ENCODE measurements around the gene BDH1. TPM values are rescaled to one million over a fixed set of nuclear protein-coding genes. Genes with fewer than 3 reads are reported as not detected.
A peak's percentile ranks its signal among the peaks of the same experiment; 100 is the strongest.
"Not testable (repeated sequence)": the region's sequence is repeated elsewhere in the genome, so short reads cannot be mapped to it uniquely, and the experiment has no call there.

The BDH1 gene
- total RNA-seq: 10 to 100 TPM; 15.5 to 22.0 TPM
- 10 to 100 TPM; 16.7 to 21.0 (median 19.3) TPM for polyA plus RNA-seq (ENCODE audit: insufficient read length in 6 of 6)
- long read RNA-seq, donor 1, partial matches to known transcripts: 0 of 4 reads
- long read RNA-seq, donor 1, other reads (novel, unspliced or antisense): 0 of 4 reads
- long read RNA-seq, donor 2, partial matches to known transcripts: 0 of 8 reads
- long read RNA-seq, donor 2, other reads (novel, unspliced or antisense): 0 of 8 reads
- long read RNA-seq, donor 3, transcript BDH1-202 (7 exons, 3,455 nt): major isoform, 5 of 6 reads
- long read RNA-seq, donor 3, partial matches to known transcripts: 0 of 6 reads
- long read RNA-seq, donor 3, other reads (novel, unspliced or antisense): 0 of 6 reads
- long read RNA-seq, donor 4, partial matches to known transcripts: 1 of 6 reads
- long read RNA-seq, donor 4, other reads (novel, unspliced or antisense): 2 of 6 reads
- long read RNA-seq, donor 5, partial matches to known transcripts: 0 of 3 reads
- long read RNA-seq, donor 5, other reads (novel, unspliced or antisense): 0 of 3 reads
- long read RNA-seq, donor 6, partial matches to known transcripts: 0 of 5 reads
- long read RNA-seq, donor 6, other reads (novel, unspliced or antisense): 0 of 5 reads
- long read RNA-seq, donor 7, partial matches to known transcripts: 0 of 2 reads
- long read RNA-seq, donor 7, other reads (novel, unspliced or antisense): 0 of 2 reads
- long read RNA-seq, donor 8, partial matches to known transcripts: 0 of 1 reads
- long read RNA-seq, donor 8, other reads (novel, unspliced or antisense): 0 of 1 reads
- long read RNA-seq, donor 9: 0 reads
- long read RNA-seq, donor 10, partial matches to known transcripts: 0 of 2 reads
- long read RNA-seq, donor 10, other reads (novel, unspliced or antisense): 1 of 2 reads
- long read RNA-seq, donor 11, transcript BDH1-202 (7 exons, 3,455 nt): major isoform, 5 of 14 reads
- long read RNA-seq, donor 11, partial matches to known transcripts: 8 of 14 reads
- long read RNA-seq, donor 11, other reads (novel, unspliced or antisense): 0 of 14 reads
- long read RNA-seq, donor 12, partial matches to known transcripts: 0 of 6 reads
- long read RNA-seq, donor 12, other reads (novel, unspliced or antisense): 0 of 6 reads

- peak in 3 of 4 donors; percentile 29 to 91 (median 50) for DNase-seq
- TF ChIP-seq CTCF (IDR thresholded peaks at IDR 0.05): no peak
- ATAC-seq: peak; percentile 49
Measured at GRCh38 chr3:197555281-197556261, at the start of gene BDH1. Gene BDH1 (minus strand): TSS chr3:197555968. CDS start chr3:197546443, 9,525 bp downstream.

GRCh38 chr3:197603317-197603933, 47.7 kb upstream of the BDH1 start:
- Histone ChIP-seq H3K4me1 (peaks cover 0 to 6% of the 10 kb centered on the region in 2 donors), H3K27me3 (no peaks in the 10 kb centered on the region), H3K36me3 (peaks cover 0 to 34% of the 10 kb centered on the region in 2 donors), H3K4me3 (no peak overlapping the region), H3K9me3 (no peaks in the 10 kb centered on the region), H3K27ac (no peak overlapping the region)
- intact Hi-C loops (cut with DNase I): no loop called here
- TF ChIP-seq CTCF (IDR thresholded peaks at IDR 0.05): no peak
- no peak for DNase-seq
- no peak for ATAC-seq

More at GRCh38 chr3:197555281-197556261, at the start of gene BDH1:
- Histone ChIP-seq H3K9me3 (no peaks in the 10 kb centered on the region), H3K4me3 (peak within 1 kb of the TSS; percentile 78 to 83), H3K4me1 (peaks cover 4 to 20% of the 10 kb centered on the region in 2 donors), H3K27me3 (peaks cover 0 to 40% of the 10 kb centered on the region in 2 donors), H3K27ac (peak within 1 kb of the TSS; percentile 87 to 92), H3K36me3 (no peaks in the 10 kb centered on the region)
- intact Hi-C loops (cut with DNase I): no loop called here

- H3K4me3 ChIP-seq; ATAC-seq; H3K4me1 ChIP-seq; intact Hi-C loops (cut with DNase I); H3K9me3 ChIP-seq; H3K27me3 ChIP-seq; DNase-seq; H3K27ac ChIP-seq: not testable (repeated sequence)
- H3K36me3 ChIP-seq: peaks cover 0 to 23% of the 10 kb centered on the region in 2 donors
Measured at GRCh38 chr3:197602351-197602750, 46.6 kb upstream of the BDH1 start.

- DNase-seq; H3K4me1 ChIP-seq; H3K27ac ChIP-seq; ATAC-seq; H3K9me3 ChIP-seq; H3K27me3 ChIP-seq; H3K4me3 ChIP-seq; intact Hi-C loops (cut with DNase I): not testable (repeated sequence)
- H3K36me3 ChIP-seq: peaks cover 0 to 15% of the 10 kb centered on the region in 2 donors
Measured at GRCh38 chr3:197601566-197601840, 45.7 kb upstream of the BDH1 start.

GRCh38 chr3:197600796-197601565, 45.2 kb upstream of the BDH1 start:
- H3K4me1 ChIP-seq: peaks cover 0 to 6% of the 10 kb centered on the region in 2 donors
- peaks cover 0 to 10% of the 10 kb centered on the region in 2 donors for H3K36me3 ChIP-seq
- no peak for DNase-seq
- intact Hi-C loops (cut with DNase I): no loop called here
- TF ChIP-seq CTCF (IDR thresholded peaks at IDR 0.05): no peak
- no peak for ATAC-seq
- no peak overlapping the region for H3K27ac ChIP-seq
- H3K4me3 ChIP-seq: no peak overlapping the region
- H3K27me3 ChIP-seq: no peaks in the 10 kb centered on the region
- no peaks in the 10 kb centered on the region for H3K9me3 ChIP-seq
